H1 (cell line): ENCODE measurements around the gene RIBC1. TPM values are rescaled to one million over a fixed set of nuclear protein-coding genes. Genes with fewer than 3 reads are reported as not detected.

ENCODE experiments used
- CTCF ChIA-PET: fragments of 300-600 bp; sonication (Branson Sonifier 250); formaldehyde crosslinking; loops from one replicate; lab custom pipeline; 2021; ENCODE audit not compliant: partially characterized antibody; lab: Charles Lee
- POLR2A ChIA-PET: fragments of 300-600 bp; sonication (Branson Sonifier 250); formaldehyde crosslinking; loops from one replicate; lab custom pipeline; 2021; ENCODE audit warnings: inconsistent platforms; ENCODE audit not compliant: partially characterized antibody; lab: Charles Lee
- DNase-seq, 2 experiments: peaks; one replicate each; pipeline versions ENCODE4 v3.0.0 to v3.0.0-alpha.2; 2010 to 2022; ENCODE audit warnings: low spot score in 2 of 2, low read depth in 1 of 2, mixed read lengths in 1 of 2
- FAIRE-seq: peaks from 2 replicates; lab custom pipeline; 2011; peaks lifted over from hg19 to GRCh38; lab: Jason Lieb, UNC
- H2AFZ ChIP-seq: 2 replicates; pipeline ENCODE4 v1.8.1; 2012; ENCODE audit warnings: low read length, inconsistent platforms
- H2AK5ac ChIP-seq: 2 replicates; pipeline ENCODE4 v1.6.1; 2013; ENCODE audit warnings: low read depth, low read length
- H2BK120ac ChIP-seq: replicated peaks from 2 replicates; pipeline ENCODE3; 2013; ENCODE audit warnings: low read depth, low read length, inconsistent platforms
- H2BK12ac ChIP-seq: 2 replicates; pipeline ENCODE4 v1.6.1; 2013; ENCODE audit warnings: low read depth, low read length
- H2BK15ac ChIP-seq: 2 replicates; pipeline ENCODE4 v1.6.1; 2013; ENCODE audit warnings: low read length
- H2BK20ac ChIP-seq: 2 replicates; pipeline ENCODE4 v1.6.1; 2013; ENCODE audit warnings: low read length
- H2BK5ac ChIP-seq: 2 replicates; pipeline ENCODE4 v1.6.1; 2013; ENCODE audit warnings: low read depth, low read length
- H3K14ac ChIP-seq: 2 replicates; pipeline ENCODE4 v1.6.1; 2013; ENCODE audit warnings: inconsistent platforms; ENCODE audit not compliant: insufficient read length
- H3K18ac ChIP-seq: 2 replicates; pipeline ENCODE4 v1.6.1; 2013; ENCODE audit warnings: low read length; ENCODE audit errors: extremely low read depth
- H3K23ac ChIP-seq: 2 replicates; pipeline ENCODE4 v1.6.1; 2013; ENCODE audit warnings: inconsistent platforms; ENCODE audit not compliant: insufficient read length
- H3K23me2 ChIP-seq: 2 replicates; pipeline ENCODE4 v1.6.1; 2013; ENCODE audit warnings: low read depth, low read length
- H3K27ac ChIP-seq: 2 replicates; pipeline ENCODE4 v1.6.1; 2011; ENCODE audit warnings: low read depth, low read length, inconsistent platforms
- H3K27me3 ChIP-seq, 4 experiments: replicated peaks in 1 of 4; 1 replicate in 1 of 4; 2 replicates in 3 of 4; pipeline versions ENCODE4 v1.6.1 to v1.8.1; 2011 to 2013; ENCODE audit warnings: low read length in 3 of 4, mild to moderate bottlenecking in 3 of 4, inconsistent platforms in 2 of 4, mixed read lengths in 2 of 4, moderate library complexity in 1 of 4; ENCODE audit not compliant: control insufficient read depth in 3 of 4, insufficient read depth in 3 of 4; ENCODE audit errors: extremely low read depth in 1 of 4
- H3K36me3 ChIP-seq, 4 experiments: 2 replicates each; pipeline versions ENCODE4 v1.6.1 to v1.8.1; 2011 to 2013; ENCODE audit warnings: mild to moderate bottlenecking in 4 of 4, low read length in 3 of 4, moderate library complexity in 2 of 4, control low read depth in 1 of 4, inconsistent platforms in 1 of 4; ENCODE audit not compliant: insufficient read depth in 4 of 4, control insufficient read depth in 2 of 4
- H3K4ac ChIP-seq: replicated peaks from 2 replicates; pipeline ENCODE3; 2013; ENCODE audit warnings: low read length, low read depth, mixed read lengths, inconsistent platforms; ENCODE audit not compliant: insufficient read length
- H3K4me1 ChIP-seq, 4 experiments: replicated peaks in 1 of 4; 1 replicate in 1 of 4; 2 replicates in 3 of 4; pipeline versions ENCODE4 v1.6.1 to v1.8.1; 2011 to 2013; ENCODE audit warnings: low read length in 3 of 4, inconsistent platforms in 2 of 4, mixed read lengths in 1 of 4; ENCODE audit not compliant: insufficient read depth in 4 of 4, control insufficient read depth in 3 of 4
- H3K4me2 ChIP-seq, 2 experiments: 2 replicates each; pipeline versions ENCODE4 v1.6.1 to v1.8.1; 2011 to 2013; ENCODE audit warnings: low read depth in 2 of 2, low read length in 2 of 2, control low read depth in 1 of 2, inconsistent platforms in 1 of 2, mild to moderate bottlenecking in 1 of 2; ENCODE audit not compliant: insufficient read depth in 1 of 2
- H3K4me3 ChIP-seq, 4 experiments: fragments of 200-600, 300-600 bp in 1 of 4; sonication (generic), shearing (Covaris generic), sonication (Bioruptor Twin) in 1 of 4; 2 replicates each; pipeline versions ENCODE4 v1.5.1 to v1.8.1; 2011 to 2016; ENCODE audit warnings: low read length in 4 of 4, low read depth in 3 of 4, control low read depth in 2 of 4, inconsistent platforms in 2 of 4, mild to moderate bottlenecking in 2 of 4, mixed read lengths in 1 of 4, moderate library complexity in 1 of 4; ENCODE audit not compliant: insufficient read depth in 2 of 4; ENCODE audit errors: extremely low read depth in 1 of 4
- H3K56ac ChIP-seq: replicated peaks from 2 replicates; pipeline ENCODE3; 2013; ENCODE audit warnings: low read depth, mild to moderate bottlenecking, mixed read lengths, low read length, inconsistent platforms; ENCODE audit not compliant: insufficient read length
- H3K79me1 ChIP-seq: 2 replicates; pipeline ENCODE4 v1.6.1; 2013; ENCODE audit warnings: low read depth, low read length, control low read depth
- H3K79me2 ChIP-seq, 2 experiments: 2 replicates each; pipeline versions ENCODE4 v1.6.1 to v1.8.1; 2012 to 2013; ENCODE audit warnings: low read length in 2 of 2, mild to moderate bottlenecking in 2 of 2, inconsistent platforms in 1 of 2; ENCODE audit not compliant: insufficient read depth in 2 of 2, control insufficient read depth in 1 of 2
- H3K9ac ChIP-seq, 4 experiments: replicated peaks in 1 of 4; 1 replicate in 1 of 4; 2 replicates in 3 of 4; pipeline versions ENCODE4 v1.6.1 to v1.8.1; 2011 to 2013; ENCODE audit warnings: low read depth in 3 of 4, low read length in 3 of 4, control low read depth in 2 of 4, mild to moderate bottlenecking in 2 of 4, moderate library complexity in 2 of 4, inconsistent platforms in 1 of 4; ENCODE audit errors: extremely low read depth in 1 of 4
- H3K9me3 ChIP-seq, 2 experiments: 2 replicates each; pipeline versions ENCODE4 v1.6.1 to v1.8.1; 2012 to 2013; ENCODE audit warnings: mild to moderate bottlenecking in 2 of 2, moderate library complexity in 2 of 2, control low read depth in 1 of 2, inconsistent platforms in 1 of 2, low read depth in 1 of 2, low read length in 1 of 2, mixed read lengths in 1 of 2; ENCODE audit not compliant: insufficient read depth in 2 of 2
- H4K20me1 ChIP-seq, 2 experiments: replicated peaks in 1 of 2; 2 replicates each; pipeline versions ENCODE3 to v1.8.1; 2011 to 2013; ENCODE audit warnings: inconsistent platforms in 2 of 2, low read length in 2 of 2, mild to moderate bottlenecking in 1 of 2; ENCODE audit not compliant: insufficient read depth in 2 of 2, control insufficient read depth in 1 of 2
- H4K5ac ChIP-seq: 2 replicates; pipeline ENCODE4 v1.6.1; 2013; ENCODE audit warnings: low read length, low read depth, mixed read lengths, inconsistent platforms; ENCODE audit not compliant: insufficient read length
- H4K8ac ChIP-seq: 2 replicates; pipeline ENCODE4 v1.8.0; 2013; ENCODE audit warnings: mild to moderate bottlenecking, moderate library complexity, low read length, inconsistent platforms; ENCODE audit not compliant: insufficient read depth; ENCODE audit errors: extremely low read depth
- H4K91ac ChIP-seq: replicated peaks from 2 replicates; pipeline ENCODE3; 2013; ENCODE audit warnings: low read length, mixed read lengths, inconsistent platforms; ENCODE audit not compliant: insufficient read length
- CBX5 ChIP-seq: fragments of 300-800, 300-1000 bp; sonication (generic); IDR thresholded peaks from 2 replicates; pipeline ENCODE4 v1.7.1; 2016; ENCODE audit warnings: antibody characterized with exemption, low read length, low read depth
- CHD1 ChIP-seq: IDR thresholded peaks from 2 replicates; pipeline ENCODE4 v1.6.1; 2012; ENCODE audit warnings: low read depth, low read length, improper control_type of control experiment
- CTCF ChIP-seq, 3 experiments: IDR thresholded peaks; 1 replicate in 2 of 3; 2 replicates in 1 of 3; pipeline versions ENCODE4 v1.5.1 to v1.6.1; 2011; ENCODE audit warnings: low read length in 3 of 3, mild to moderate bottlenecking in 3 of 3, inconsistent platforms in 2 of 3, low read depth in 1 of 3, moderate library complexity in 1 of 3; ENCODE audit not compliant: insufficient read depth in 1 of 3; ENCODE audit errors: control extremely low read depth in 1 of 3
- HDAC2 ChIP-seq, 2 experiments: fragments of 300-600 bp in 1 of 2; sonication (generic) in 1 of 2; IDR thresholded peaks; 2 replicates each; pipeline ENCODE4 v1.6.1; 2011 to 2012; ENCODE audit warnings: low read depth in 2 of 2, low read length in 2 of 2, mild to moderate bottlenecking in 2 of 2, moderate library complexity in 2 of 2, borderline replicate concordance in 1 of 2, inconsistent platforms in 1 of 2
- JUN ChIP-seq: IDR thresholded peaks from 2 replicates; pipeline ENCODE4 v1.6.1; 2011; ENCODE audit warnings: low read depth, mild to moderate bottlenecking, improper control_type of control experiment, low read length
- KDM1A ChIP-seq: fragments of 200-600, 300-600 bp; sonication (generic); IDR thresholded peaks from 2 replicates; pipeline ENCODE4 v1.7.1; 2016; ENCODE audit warnings: mild to moderate bottlenecking, low read length, borderline replicate concordance
- MAFK ChIP-seq: IDR thresholded peaks from 2 replicates; pipeline ENCODE4 v1.6.1; 2012; ENCODE audit warnings: low read depth, mild to moderate bottlenecking, improper control_type of control experiment, low read length
- POLR2AphosphoS5 ChIP-seq: IDR thresholded peaks from 2 replicates; pipeline ENCODE4 v1.6.1; 2011; ENCODE audit warnings: low read depth, low read length
- POU5F1 ChIP-seq: IDR thresholded peaks from 2 replicates; pipeline ENCODE4 v1.6.1; 2011; ENCODE audit warnings: low read depth, mild to moderate bottlenecking, low read length, moderate library complexity
- SIN3A ChIP-seq, 2 experiments: IDR thresholded peaks in 1 of 2; conservative IDR thresholded peaks in 1 of 2; 2 replicates each; pipeline ENCODE4 v1.6.1; 2011 to 2012; ENCODE audit warnings: low read length in 2 of 2, improper control_type of control experiment in 1 of 2, low read depth in 1 of 2, mild to moderate bottlenecking in 1 of 2
- SP1 ChIP-seq: IDR thresholded peaks from 2 replicates; pipeline ENCODE4 v1.6.1; 2011; ENCODE audit warnings: low read depth, low read length
- SP2 ChIP-seq: IDR thresholded peaks from 2 replicates; pipeline ENCODE4 v1.6.1; 2012; ENCODE audit warnings: mild to moderate bottlenecking, low read length, inconsistent platforms
- WGBS, 2 experiments: shearing (Covaris generic) in 1 of 2; methylation state at CpG; one replicate each; pipeline versions ENCODE4 v1.1.6 to v1.1.7; 2013 to 2015; ENCODE audit warnings: low lambda C conversion rate in 2 of 2, mixed read lengths in 2 of 2, inconsistent platforms in 1 of 2, low coverage in 1 of 2, missing lambda C conversion rate in 1 of 2; ENCODE audit not compliant: insufficient replicate concordance in 2 of 2, insufficient coverage in 1 of 2, insufficient read length in 1 of 2; ENCODE audit errors: extremely low coverage in 1 of 2, missing lambda C conversion rate in 1 of 2; 5-methylcytosine and 5-hydroxymethylcytosine counted together
- polyA plus RNA-seq, 7 experiments: library from polyadenylated mRNA; depleted of rRNA in 3 of 7; stranded (reverse) in 5 of 7; unstranded in 2 of 7; fragments of >200 nt in 5 of 7; fragments of 200-250 nt in 2 of 7; gene quantifications; 1 replicate in 5 of 7; 2 replicates in 1 of 7; 4 replicates in 1 of 7; pipeline versions ENCODE4 v1.2.1 to v1.2.3, GENCODE V29; 2011 to 2013; ENCODE audit warnings: missing spikeins in 2 of 7, mixed read lengths in 2 of 7
- total RNA-seq: library from RNA; stranded (reverse); fragmentation: NEBNext Ultra II Directional; extraction: Animal tissue kit (Norgen Biotek cat#: 25700); gene quantifications from 2 replicates; pipeline ENCODE4 v1.2.1, GENCODE V29; 2021

The RIBC1 gene
- total and polyA plus RNA-seq, 2 of the 8 experiments (the other 6 are each of a cell fraction or from before 2014, with no cell fraction given): 0.41 to 0.97 TPM

GRCh38 chrX:53373307-53373706 is 49.4 kb upstream of the RIBC1 start:
- H3K27ac ChIP-seq: no peak overlapping the region
- no peak overlapping the region for H2BK20ac ChIP-seq
- no peak overlapping the region for H2BK15ac ChIP-seq
- H4K5ac ChIP-seq: no peak overlapping the region
- ChIA-PET POLR2A (interaction anchor here (0.9 to 1.4 kb wide), 2 partner anchors 9 to 12 kb away, joined by 3 to 4 read pairs; no protein-coding TSS in a partner anchor), CTCF (interaction anchor here (1.0 to 1.5 kb wide), 4 partner anchors 43 to 183 kb away, joined by 3 to 6 read pairs (median 4); no protein-coding TSS in a partner anchor)
- H2AFZ ChIP-seq: no peak overlapping the region
- no peak overlapping the region for H2AK5ac ChIP-seq
- no peaks in the 10 kb centered on the region for H3K23me2 ChIP-seq
- no peak overlapping the region for H3K4me3 ChIP-seq
- no peak overlapping the region for H3K56ac ChIP-seq
- no peaks in the 10 kb centered on the region for H3K79me1 ChIP-seq
- H3K18ac ChIP-seq: no peak overlapping the region
- no peaks in the 10 kb centered on the region for H3K9me3 ChIP-seq
- no peaks in the 10 kb centered on the region for H4K20me1 ChIP-seq
- H2BK120ac ChIP-seq: no peak overlapping the region
- FAIRE-seq (peak; percentile 32), DNase-seq (no peak)
- H2BK12ac ChIP-seq: no peak overlapping the region
- H3K27me3 ChIP-seq: no peaks in the 10 kb centered on the region
- no peaks in the 10 kb centered on the region for H3K79me2 ChIP-seq
- H3K4me1 ChIP-seq: no peaks in the 10 kb centered on the region
- no peak overlapping the region for H3K4me2 ChIP-seq
- no peak overlapping the region for H3K4ac ChIP-seq
- no peak overlapping the region for H3K23ac ChIP-seq
- peaks cover 0 to 2% (median 0%) of the 10 kb centered on the region in 4 experiments; a peak in 1 of 8 replicates for H3K36me3 ChIP-seq
- WGBS, 2 experiments: 91% methylated on average over 2 of the region's 2 CpGs; no CpG with 5 or more reads in 1 of the 2 experiments
- H4K8ac ChIP-seq: no peak overlapping the region
- no peak overlapping the region for H4K91ac ChIP-seq
- H3K14ac ChIP-seq: no peak overlapping the region
- no peak overlapping the region for H2BK5ac ChIP-seq
- no peak overlapping the region for H3K9ac ChIP-seq
- TF ChIP-seq SP2 (no peak), POU5F1 (no peak), HDAC2 (IDR thresholded peaks at IDR 0.05; ENCODE audit: borderline replicate concordance in 1 of 2, low read depth in 2 of 2, low read length in 2 of 2) (no peak), JUN (no peak), CBX5 (no peak), SP1 (no peak), POLR2AphosphoS5 (no peak), KDM1A (no peak), CHD1 (no peak), CTCF (IDR thresholded peaks at IDR 0.05; ENCODE audit: control extremely low read depth in 1 of 3, insufficient read depth in 1 of 3, low read depth in 1 of 3, low read length in 3 of 3) (no peak), SIN3A (conservative IDR thresholded peaks at IDR 0.05 in 1 of 2, IDR thresholded peaks at IDR 0.05 in 1 of 2; ENCODE audit: low read depth in 1 of 2, low read length in 2 of 2) (no peak), MAFK (no peak)
